NCI-H1048 (cell line): ENCODE results near the gene DXO.
"Not testable (repeated sequence)": the region's sequence is repeated elsewhere in the genome, so short reads cannot be mapped to it uniquely, and the experiment has no call there.

Experiments used
- DNase-seq: peaks from one replicate; lab custom pipeline; 2025; lab: John Stamatoyannopoulos, UW

DXO gene

GRCh38 chr6:31971993-31972708 lies at the start of gene DXO:
TSS of gene DXO (minus strand) at chr6:31972138. CDS start at chr6:31971675, 463 bp downstream.
- peak; percentile 91 for DNase-seq

- not testable (repeated sequence) for DNase-seq
Observed at GRCh38 chr6:32014547-32014946, 42.6 kb upstream of the DXO start, which contains the start of gene C4B. TSS of gene C4B (plus strand) at chr6:32014795. CDS start at chr6:32014846, 51 bp downstream.

- DNase-seq: not testable (repeated sequence)
Observed at GRCh38 chr6:32013738-32014137, 41.8 kb upstream of the DXO start.

- not testable (repeated sequence) for DNase-seq
Observed at GRCh38 chr6:32012941-32013617, 41.1 kb upstream of the DXO start.

- not testable (repeated sequence) for DNase-seq
Observed at GRCh38 chr6:32010856-32011530, 39.1 kb upstream of the DXO start.

- not testable (repeated sequence) for DNase-seq
Observed at GRCh38 chr6:32009537-32009936, 37.6 kb upstream of the DXO start.

GRCh38 chr6:32008616-32009015 lies 36.7 kb upstream of the DXO start:
- not testable (repeated sequence) for DNase-seq

- not testable (repeated sequence) for DNase-seq
Observed at GRCh38 chr6:32008037-32008436, 36.1 kb upstream of the DXO start.

- not testable (repeated sequence) for DNase-seq
Observed at GRCh38 chr6:32007086-32007485, 35.1 kb upstream of the DXO start.

GRCh38 chr6:32005991-32006529 lies 34.1 kb upstream of the DXO start:
- DNase-seq: not testable (repeated sequence)

GRCh38 chr6:32005538-32005880 lies 33.6 kb upstream of the DXO start:
- not testable (repeated sequence) for DNase-seq

GRCh38 chr6:32004864-32005537 lies 33.1 kb upstream of the DXO start:
- not testable (repeated sequence) for DNase-seq

GRCh38 chr6:32004393-32004792 lies 32.5 kb upstream of the DXO start:
- DNase-seq: not testable (repeated sequence)

GRCh38 chr6:32003301-32003700 lies 31.4 kb upstream of the DXO start:
- DNase-seq: not testable (repeated sequence)

GRCh38 chr6:32002546-32003268 lies 30.8 kb upstream of the DXO start:
- not testable (repeated sequence) for DNase-seq

- not testable (repeated sequence) for DNase-seq
Observed at GRCh38 chr6:31996385-31996784, 24.4 kb upstream of the DXO start.

GRCh38 chr6:31994421-31994820 lies 22.5 kb upstream of the DXO start:
- DNase-seq: not testable (repeated sequence)

GRCh38 chr6:31989363-31989762 lies 17.4 kb upstream of the DXO start:
- not testable (repeated sequence) for DNase-seq

- DNase-seq: not testable (repeated sequence)
Observed at GRCh38 chr6:31981744-31982143, 9.8 kb upstream of the DXO start, which contains the start of gene C4A. TSS of gene C4A (plus strand) at chr6:31982057. CDS start at chr6:31982108, 51 bp downstream.

GRCh38 chr6:31980998-31981397 lies 9.1 kb upstream of the DXO start:
- DNase-seq: not testable (repeated sequence)
